COLO668 (cell line): Measurements from ENCODE around the gene MAP3K20.

Experiments used
- DNase-seq: peaks from one replicate; lab custom pipeline; 2025; ENCODE audit not compliant: unreplicated experiment; lab: John Stamatoyannopoulos, UW

Gene MAP3K20

DNA sequence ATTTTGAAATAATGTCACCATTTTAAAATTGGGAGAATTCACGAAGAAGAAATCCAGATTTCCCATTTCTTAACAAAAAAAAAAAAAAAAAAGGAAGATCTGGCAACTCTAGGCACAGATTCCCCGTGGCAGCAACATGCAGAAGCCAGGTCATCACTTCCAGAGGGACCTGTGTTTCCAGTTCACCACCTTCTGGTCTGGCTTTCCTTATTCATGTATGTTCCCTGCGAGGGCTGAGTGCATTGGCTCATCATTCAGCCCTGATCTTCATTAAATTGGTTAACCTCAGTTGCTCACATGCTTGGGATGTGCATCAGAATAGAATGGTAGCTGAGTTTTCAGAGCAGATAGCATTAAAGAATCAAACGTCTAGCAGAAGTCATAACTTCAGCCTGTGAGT is 25.0 kb upstream of the MAP3K20 start:
- no peak for DNase-seq

- no peak for DNase-seq
Observed at GRCh38 chr2:173051463-173052215, 24.0 kb upstream of the MAP3K20 start.

DNA sequence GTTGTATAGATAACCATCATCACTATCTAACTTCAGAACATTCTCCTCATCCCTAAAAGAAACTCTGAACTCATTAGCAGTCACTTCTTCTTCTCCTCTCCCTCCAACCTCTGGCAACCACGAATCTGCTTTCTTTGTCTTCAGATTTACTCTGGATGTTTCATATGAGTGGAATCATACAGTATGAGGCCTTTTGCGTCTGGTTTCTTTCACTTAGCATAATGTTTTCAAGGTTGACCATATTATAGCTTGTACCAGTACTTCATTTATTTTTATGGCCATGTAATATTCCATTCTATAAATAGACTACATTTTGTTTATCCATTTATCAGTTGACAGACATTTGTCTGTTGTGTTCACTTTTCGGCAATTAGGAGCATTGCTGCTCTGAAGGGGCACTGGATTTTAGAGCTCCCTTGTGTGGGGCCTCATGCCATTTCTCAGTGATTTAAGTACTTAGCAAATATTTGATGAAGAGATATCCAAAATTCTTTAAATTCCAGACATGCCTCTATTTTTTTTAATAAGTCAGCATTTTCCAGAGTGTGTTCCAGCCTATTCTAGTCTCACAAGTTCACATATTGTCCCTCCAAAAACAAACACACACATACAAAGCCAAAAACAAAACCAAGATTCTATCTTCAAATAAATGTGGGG is 22.5 kb upstream of the MAP3K20 start:
- DNase-seq, result no peak

- DNase-seq, result no peak
Observed at GRCh38 chr2:173054466-173054865, 21.2 kb upstream of the MAP3K20 start.

- DNase-seq, result no peak
Observed at GRCh38 chr2:173056705-173057364, 18.8 kb upstream of the MAP3K20 start.

- DNase-seq, result no peak
Observed at GRCh38 chr2:173058097-173058496, 17.5 kb upstream of the MAP3K20 start.

DNA sequence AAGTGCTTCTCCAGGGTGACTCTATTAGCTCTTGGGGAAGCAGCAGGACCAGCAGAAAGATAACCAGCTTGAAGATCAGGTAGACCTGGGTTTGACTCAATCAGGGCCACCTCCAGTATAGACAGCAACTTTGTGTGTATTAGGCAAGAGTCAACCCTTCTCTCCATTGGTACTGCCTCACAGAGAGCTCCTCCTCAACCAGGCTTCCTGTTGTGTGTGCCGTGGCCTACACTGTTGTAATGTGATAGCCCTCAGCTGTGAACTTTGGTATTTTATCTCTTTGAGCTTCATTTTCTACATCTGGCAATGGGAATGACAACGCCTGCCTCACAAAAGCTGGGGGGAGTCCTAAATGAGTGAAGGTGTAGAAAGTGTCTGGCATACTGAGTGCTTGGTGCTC is 17.0 kb upstream of the MAP3K20 start:
- peak; percentile 16 for DNase-seq

- no peak for DNase-seq
Observed at GRCh38 chr2:173059292-173059691, 16.4 kb upstream of the MAP3K20 start.

DNA sequence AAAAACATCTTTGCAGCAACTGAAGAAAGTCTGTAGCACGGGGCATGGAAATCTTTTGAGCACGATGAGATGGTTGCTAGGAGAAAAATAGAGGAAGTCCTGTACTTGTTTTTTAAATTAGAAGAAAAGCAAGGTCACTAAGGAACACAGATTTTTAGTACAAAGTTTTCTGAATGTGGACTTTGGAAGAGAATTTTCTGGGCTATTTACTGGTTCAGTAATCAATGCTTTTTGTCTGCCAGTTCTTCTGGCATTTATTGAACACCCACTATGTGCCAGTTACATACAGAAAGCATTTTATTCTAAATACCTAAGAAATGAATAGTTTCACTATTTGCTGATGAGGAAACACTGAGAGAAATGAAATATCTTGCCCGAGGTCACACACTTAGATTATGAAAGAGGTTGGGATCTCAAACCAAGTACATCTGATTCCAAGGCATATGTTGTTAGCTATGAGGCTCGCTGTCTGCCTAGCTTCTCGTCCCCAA is 15.6 kb upstream of the MAP3K20 start:
- no peak for DNase-seq

- DNase-seq, result no peak
Observed at GRCh38 chr2:173062801-173063200, 12.8 kb upstream of the MAP3K20 start.

- DNase-seq, result no peak
Observed at GRCh38 chr2:173064151-173064805, 11.4 kb upstream of the MAP3K20 start.

DNA sequence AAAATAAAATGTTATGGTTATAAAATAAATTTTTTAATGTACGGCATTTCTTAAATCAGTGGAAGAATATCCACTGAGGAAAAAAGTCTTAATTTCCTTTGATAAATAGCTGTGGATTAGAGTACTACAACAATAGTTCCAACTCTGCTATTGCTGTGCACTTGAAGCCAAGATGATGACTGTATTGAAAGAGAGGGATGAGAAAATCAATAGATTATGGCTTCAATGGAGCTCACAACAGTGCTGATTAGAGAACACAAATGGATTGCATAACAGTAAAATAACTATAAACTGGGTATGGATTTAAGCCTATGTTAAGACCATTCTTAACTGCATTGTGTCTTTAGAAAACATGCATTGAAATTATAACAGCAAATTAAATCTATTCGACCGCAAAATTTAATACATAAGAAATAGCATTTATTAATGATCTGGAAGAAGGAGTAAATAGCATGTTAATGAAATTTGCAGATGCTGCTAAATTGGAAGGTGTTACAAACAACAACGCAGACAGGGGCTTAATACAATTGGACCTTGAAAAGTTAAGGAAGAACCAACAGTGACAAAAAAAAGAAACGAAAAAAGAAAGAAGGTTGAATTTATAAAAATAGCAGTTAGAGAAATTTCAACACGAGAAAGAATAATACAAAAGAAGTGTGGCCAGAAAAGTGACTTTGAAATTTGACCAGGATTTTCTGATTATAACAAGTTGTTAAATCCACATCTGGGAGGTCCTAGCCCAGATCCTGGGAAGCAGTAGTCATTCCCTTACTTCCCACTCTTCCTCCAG is 8.6 kb upstream of the MAP3K20 start:
- no peak for DNase-seq

- no peak for DNase-seq
Observed at GRCh38 chr2:173075056-173075780, 428 bp upstream of the MAP3K20 start.

GRCh38 chr2:173076581-173077345 is 1.1 kb downstream of the MAP3K20 start:
- DNase-seq, result peak; percentile 61

DNA sequence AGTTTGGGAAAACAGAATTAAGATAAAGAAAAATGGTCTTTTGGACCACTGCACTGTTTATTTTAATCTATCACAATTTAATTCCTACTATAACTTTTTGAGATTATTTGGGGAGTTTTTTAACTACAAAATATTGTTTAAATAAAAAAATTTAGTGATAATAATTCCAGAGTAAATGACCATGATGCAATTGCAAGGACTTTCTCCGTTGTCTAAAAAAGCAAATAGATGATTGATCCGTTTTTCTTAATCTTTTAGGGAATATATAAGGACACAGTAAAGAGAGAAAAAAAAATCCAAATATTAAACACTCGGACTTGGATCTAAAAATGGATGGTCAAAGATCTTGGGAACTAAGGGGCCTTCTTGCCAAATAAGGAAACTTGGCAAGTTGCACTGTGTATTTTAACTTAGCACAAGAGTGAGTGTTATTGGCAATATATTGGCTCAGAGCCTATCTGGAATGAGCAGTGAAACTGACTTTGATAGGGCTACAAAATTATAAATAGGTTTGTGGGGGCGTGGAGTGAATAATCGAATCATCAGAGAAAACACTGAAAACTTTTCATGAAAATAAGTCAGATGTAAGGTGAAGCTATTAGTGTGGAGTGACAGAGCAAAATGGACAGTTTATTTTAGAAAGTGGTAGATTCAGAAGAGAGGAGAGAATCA is 2.0 kb downstream of the MAP3K20 start:
- no peak for DNase-seq

DNA sequence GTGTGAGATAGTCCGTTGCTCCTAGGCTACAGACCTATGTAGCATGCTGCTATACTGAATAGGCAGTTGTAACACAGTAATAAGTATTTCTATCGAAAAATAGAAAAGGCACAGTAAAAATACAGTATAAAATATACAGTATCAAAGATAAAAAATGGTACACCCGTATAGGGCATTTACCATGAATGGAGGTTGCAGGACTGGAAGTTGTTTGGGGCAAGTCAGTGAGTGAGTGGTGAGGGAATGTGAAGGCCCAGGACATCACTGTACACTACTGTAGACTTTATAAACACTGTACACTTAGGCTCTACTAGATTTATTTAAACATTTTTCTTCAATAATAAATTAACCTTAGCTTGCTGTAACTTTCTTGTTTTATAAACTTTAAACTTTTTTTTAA is 3.5 kb downstream of the MAP3K20 start:
- DNase-seq, result no peak

DNA sequence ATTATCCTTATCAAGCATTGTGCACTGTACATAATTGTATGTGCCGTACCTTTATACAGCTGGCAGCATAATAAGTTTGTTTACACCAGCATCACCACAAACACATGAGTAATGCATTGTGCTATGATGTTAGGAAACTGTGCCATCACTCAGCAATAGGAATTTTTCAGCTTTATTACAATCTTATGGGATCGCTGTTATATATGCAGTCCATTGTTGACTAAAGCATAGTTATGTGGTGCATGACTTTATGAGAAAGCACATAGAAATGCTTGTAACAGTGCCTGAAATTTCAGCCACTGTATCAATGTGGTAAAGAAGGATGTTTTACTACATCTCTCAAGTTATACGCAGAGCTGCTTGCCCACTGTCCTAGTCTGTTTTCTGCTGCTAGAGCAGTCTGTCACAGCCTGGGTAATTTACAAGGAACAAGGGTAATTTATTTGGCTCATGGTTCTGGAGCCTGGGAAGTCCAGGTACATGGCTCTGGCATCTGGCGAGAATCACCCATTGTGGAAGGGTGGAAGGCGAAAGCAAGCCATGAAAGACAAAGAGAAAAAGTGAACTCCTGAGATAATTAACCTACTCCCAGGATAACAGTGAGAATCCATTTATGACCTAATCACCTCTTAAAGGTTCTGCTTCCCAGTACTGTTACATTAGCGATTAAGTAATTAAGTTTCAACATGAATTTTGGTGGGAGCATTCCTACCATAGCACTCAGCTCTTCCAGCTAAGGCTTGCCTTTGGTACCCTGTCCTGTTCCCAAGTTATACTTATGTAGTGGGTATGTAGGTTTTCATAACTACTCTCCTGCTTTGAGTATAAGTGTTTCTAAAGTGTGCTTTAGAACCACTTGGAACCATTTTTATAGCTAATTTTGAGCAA is 4.6 kb downstream of the MAP3K20 start:
- DNase-seq, result no peak
